CD14-positive monocyte (primary cell): ENCODE results near the gene TEC. TPM values are rescaled to one million over a fixed set of nuclear protein-coding genes. Genes with fewer than 3 reads are reported as not detected.

ENCODE experiments used
- DNase-seq, 3 donors: peaks; one replicate each; pipeline ENCODE4 v3.0.0-alpha.2; 2011 to 2022
- H2AFZ ChIP-seq: 2 replicates; pipeline ENCODE4 v1.6.0; 2012; ENCODE audit warnings: mild to moderate bottlenecking, low read depth, low read length, inconsistent platforms; ENCODE audit not compliant: insufficient read depth, poor library complexity, severe bottlenecking
- H3K27ac ChIP-seq, 2 donors: 1 replicate in 1 of 2; 2 replicates in 1 of 2; pipeline ENCODE4 v1.5.1; 2012 to 2013; ENCODE audit warnings: low read length in 2 of 2, control low read depth in 1 of 2, inconsistent platforms in 1 of 2, low read depth in 1 of 2, mild to moderate bottlenecking in 1 of 2
- H3K27me3 ChIP-seq, 2 donors: one replicate each; pipeline versions ENCODE4 v1.6.0 to v1.6.1; 2011 to 2013; ENCODE audit warnings: low read length in 2 of 2; ENCODE audit not compliant: control insufficient read depth in 2 of 2, insufficient read depth in 2 of 2
- H3K36me3 ChIP-seq, 2 donors: replicated peaks in 1 of 2; 1 replicate in 1 of 2; 2 replicates in 1 of 2; pipeline versions ENCODE4 v1.5.1 to v1.6.1; 2012 to 2013; ENCODE audit warnings: low read length in 2 of 2, control low read depth in 1 of 2, inconsistent platforms in 1 of 2, mild to moderate bottlenecking in 1 of 2; ENCODE audit not compliant: insufficient read depth in 2 of 2, control insufficient read depth in 1 of 2
- H3K4me1 ChIP-seq, 2 donors: 1 replicate in 1 of 2; 2 replicates in 1 of 2; pipeline versions ENCODE4 v1.5.1 to v1.6.1; 2012 to 2013; ENCODE audit warnings: low read length in 2 of 2, control low read depth in 1 of 2, inconsistent platforms in 1 of 2, mild to moderate bottlenecking in 1 of 2, moderate library complexity in 1 of 2; ENCODE audit not compliant: insufficient read depth in 2 of 2, control insufficient read depth in 1 of 2
- H3K4me2 ChIP-seq: replicated peaks from 2 replicates; pipeline ENCODE3; 2012; ENCODE audit warnings: low read length, moderate library complexity, mild to moderate bottlenecking; ENCODE audit not compliant: poor library complexity, severe bottlenecking; ENCODE audit errors: extremely low read depth
- H3K4me3 ChIP-seq, 3 experiments: fragments of 200-600 bp in 1 of 3; sonication (generic) in 1 of 3; replicated peaks in 1 of 3; 1 replicate in 2 of 3; 2 replicates in 1 of 3; pipeline ENCODE4 v1.5.1; 2011 to 2013; ENCODE audit warnings: low read length in 3 of 3, mild to moderate bottlenecking in 3 of 3, control low read depth in 2 of 3, low read depth in 2 of 3, inconsistent platforms in 1 of 3, moderate library complexity in 1 of 3
- H3K79me2 ChIP-seq: 2 replicates; pipeline ENCODE4 v1.6.0; 2012; ENCODE audit warnings: mild to moderate bottlenecking, control low read depth, inconsistent platforms, low read length, moderate library complexity; ENCODE audit not compliant: insufficient read depth
- H3K9ac ChIP-seq: 2 replicates; pipeline ENCODE4 v1.6.0; 2017; ENCODE audit warnings: low read length, mild to moderate bottlenecking; ENCODE audit not compliant: insufficient read depth, poor library complexity, severe bottlenecking
- H3K9me3 ChIP-seq, 2 donors: replicated peaks in 1 of 2; 1 replicate in 1 of 2; 2 replicates in 1 of 2; pipeline versions ENCODE4 v1.5.1 to v1.6.1; 2012 to 2013; ENCODE audit warnings: low read length in 2 of 2, control low read depth in 1 of 2; ENCODE audit not compliant: control insufficient read depth in 1 of 2, insufficient read depth in 1 of 2
- H4K20me1 ChIP-seq: 2 replicates; pipeline ENCODE4 v1.6.0; 2012; ENCODE audit warnings: mild to moderate bottlenecking, low read length, control low read depth, moderate library complexity; ENCODE audit not compliant: insufficient read depth
- H3K27ac Mint-ChIP-seq, 7 donors: one replicate each; pipeline ENCODE4 v1.8.0; 2020; ENCODE audit warnings: mild to moderate bottlenecking in 7 of 7, mixed read lengths in 7 of 7, moderate library complexity in 6 of 7, inconsistent platforms in 2 of 7
- H3K27me3 Mint-ChIP-seq, 3 donors: one replicate each; pipeline ENCODE4 v1.8.0; 2021 to 2022; ENCODE audit warnings: low read depth in 3 of 3, mild to moderate bottlenecking in 3 of 3, mixed read lengths in 3 of 3, moderate library complexity in 3 of 3, inconsistent platforms in 1 of 3
- H3K36me3 Mint-ChIP-seq, 2 donors: one replicate each; pipeline ENCODE4 v1.8.0; 2020; ENCODE audit warnings: mixed read lengths in 2 of 2, inconsistent platforms in 1 of 2, mild to moderate bottlenecking in 1 of 2
- H3K4me1 Mint-ChIP-seq: one replicate; pipeline ENCODE4 v1.8.0; 2020; ENCODE audit warnings: mild to moderate bottlenecking, mixed read lengths
- H3K4me3 Mint-ChIP-seq, 2 donors: one replicate each; pipeline ENCODE4 v1.8.0; 2020; ENCODE audit warnings: mild to moderate bottlenecking in 2 of 2, mixed read lengths in 2 of 2, moderate library complexity in 1 of 2
- H3K9me3 Mint-ChIP-seq, 7 donors: one replicate each; pipeline ENCODE4 v1.8.0; 2020 to 2022; ENCODE audit warnings: mixed read lengths in 7 of 7, mild to moderate bottlenecking in 6 of 7, moderate library complexity in 6 of 7, inconsistent platforms in 2 of 7
- WGBS: methylation state at CpG from one replicate; pipeline ENCODE4 v1.1.5; 2013; ENCODE audit warnings: missing lambda C conversion rate; ENCODE audit not compliant: insufficient coverage; 5-methylcytosine and 5-hydroxymethylcytosine counted together
- intact Hi-C, 2 donors: fragments of 100-400 bp; cut with micrococcal nuclease; formaldehyde crosslinking; loops; one replicate each; pipeline versions ENCODE4 v1.15.0 to v1.15.1; 2023
- polyA plus RNA-seq, 3 donors: library from polyadenylated mRNA; depleted of rRNA in 1 of 3; unstranded in 2 of 3; stranded (reverse) in 1 of 3; fragments of 300-500 nt in 2 of 3; fragments of >200 nt in 1 of 3; fragmentation: Illumina TruSeq in 2 of 3; gene quantifications; 1 replicate in 2 of 3; 2 replicates in 1 of 3; pipeline ENCODE4 v1.2.3, GENCODE V29; 2012 to 2021
- TF ChIP-seq, protein P1 (sequence below): fragments of 200-600 bp; IDR thresholded peaks from one replicate; pipeline ENCODE4 v1.8.0; 2022; ENCODE audit warnings: antibody characterized with exemption, mild to moderate bottlenecking

TEC gene
- polyA plus RNA-seq, 3 donors: 0.30 to 2.5 (median 0.73) TPM

DNA sequence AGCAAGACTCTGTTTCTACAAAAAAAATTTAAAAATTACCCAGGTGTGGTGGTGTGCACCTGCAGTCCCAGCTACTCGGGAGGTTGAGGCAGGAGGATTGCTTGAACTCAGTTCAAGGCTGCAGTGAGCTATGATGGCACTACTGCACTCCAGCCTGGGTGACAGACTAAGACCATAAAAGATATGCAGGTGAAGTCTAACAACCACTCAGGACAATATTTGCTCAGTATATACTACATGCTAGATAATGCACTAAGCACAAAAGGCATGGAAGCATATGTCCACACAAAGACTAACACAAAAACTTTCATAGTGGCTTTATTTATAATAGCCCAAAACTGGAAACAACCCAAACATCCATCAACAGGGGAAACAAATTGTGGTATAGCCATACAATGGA is 77.9 kb downstream of the TEC start:
- Mint-ChIP-seq H3K27ac (peak overlapping the region in 1 of 7 donors; percentile 57), H3K4me1 (peaks cover 41% of the 10 kb centered on the region), H3K36me3 (peaks cover 2 to 5% of the 10 kb centered on the region in 2 donors), H3K9me3 (no peaks in the 10 kb centered on the region), H3K4me3 (no peak overlapping the region), H3K27me3 (no peaks in the 10 kb centered on the region)
- no peak overlapping the region for H3K4me2 ChIP-seq
- no peak overlapping the region for H3K4me3 ChIP-seq
- H3K79me2 ChIP-seq: peaks cover 13% of the 10 kb centered on the region
- 88% methylated on average over 1 of the region's 1 CpG for WGBS
- H2AFZ ChIP-seq: no peak overlapping the region
- no peaks in the 10 kb centered on the region for H3K27me3 ChIP-seq
- intact Hi-C loops: no loop called here
- H3K36me3 ChIP-seq: no peaks in the 10 kb centered on the region
- DNase-seq: no peak
- H4K20me1 ChIP-seq: no peaks in the 10 kb centered on the region
- H3K4me1 ChIP-seq: peaks cover 26 to 47% of the 10 kb centered on the region in 2 donors
- H3K27ac ChIP-seq: no peak overlapping the region
- no peaks in the 10 kb centered on the region for H3K9me3 ChIP-seq
- H3K9ac ChIP-seq: no peak overlapping the region
- TF ChIP-seq, protein P1, sequence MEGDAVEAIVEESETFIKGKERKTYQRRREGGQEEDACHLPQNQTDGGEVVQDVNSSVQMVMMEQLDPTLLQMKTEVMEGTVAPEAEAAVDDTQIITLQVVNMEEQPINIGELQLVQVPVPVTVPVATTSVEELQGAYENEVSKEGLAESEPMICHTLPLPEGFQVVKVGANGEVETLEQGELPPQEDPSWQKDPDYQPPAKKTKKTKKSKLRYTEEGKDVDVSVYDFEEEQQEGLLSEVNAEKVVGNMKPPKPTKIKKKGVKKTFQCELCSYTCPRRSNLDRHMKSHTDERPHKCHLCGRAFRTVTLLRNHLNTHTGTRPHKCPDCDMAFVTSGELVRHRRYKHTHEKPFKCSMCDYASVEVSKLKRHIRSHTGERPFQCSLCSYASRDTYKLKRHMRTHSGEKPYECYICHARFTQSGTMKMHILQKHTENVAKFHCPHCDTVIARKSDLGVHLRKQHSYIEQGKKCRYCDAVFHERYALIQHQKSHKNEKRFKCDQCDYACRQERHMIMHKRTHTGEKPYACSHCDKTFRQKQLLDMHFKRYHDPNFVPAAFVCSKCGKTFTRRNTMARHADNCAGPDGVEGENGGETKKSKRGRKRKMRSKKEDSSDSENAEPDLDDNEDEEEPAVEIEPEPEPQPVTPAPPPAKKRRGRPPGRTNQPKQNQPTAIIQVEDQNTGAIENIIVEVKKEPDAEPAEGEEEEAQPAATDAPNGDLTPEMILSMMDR: no peak

- Histone ChIP-seq H3K27me3 (no peaks in the 10 kb centered on the region), H2AFZ (no peak overlapping the region), H3K27ac (no peak overlapping the region), H3K4me1 (peaks cover 23 to 39% of the 10 kb centered on the region in 2 donors), H3K9me3 (no peaks in the 10 kb centered on the region), H3K79me2 (peaks cover 10% of the 10 kb centered on the region), H3K4me3 (no peak overlapping the region), H3K9ac (no peak overlapping the region), H3K36me3 (no peaks in the 10 kb centered on the region), H4K20me1 (no peaks in the 10 kb centered on the region), H3K4me2 (no peak overlapping the region)
- Mint-ChIP-seq H3K36me3 (peaks cover 2 to 5% of the 10 kb centered on the region in 2 donors), H3K27ac (no peak overlapping the region), H3K4me3 (no peak overlapping the region), H3K27me3 (peaks cover 0 to 2% (median 0%) of the 10 kb centered on the region in 3 donors), H3K4me1 (peaks cover 33% of the 10 kb centered on the region), H3K9me3 (peaks cover 0 to 3% (median 0%) of the 10 kb centered on the region in 7 donors)
- TF ChIP-seq, protein P1: no peak
- intact Hi-C loops: no loop called here
- DNase-seq: no peak
These were observed 78.8 kb downstream of the TEC start for GRCh38 chr4:48190839-48191238.
